NCI-H2227 treated with DMSO at 0.1 percent for 48 hours (cell line): ENCODE data around the gene TAF9.
"Not testable (repeated sequence)": the region's sequence is repeated elsewhere in the genome, so short reads cannot be mapped to it uniquely, and the experiment has no call there.

Source experiments
- DNase-seq: peaks from one replicate; lab custom pipeline; 2025; lab: John Stamatoyannopoulos, UW

TAF9 gene

DNA sequence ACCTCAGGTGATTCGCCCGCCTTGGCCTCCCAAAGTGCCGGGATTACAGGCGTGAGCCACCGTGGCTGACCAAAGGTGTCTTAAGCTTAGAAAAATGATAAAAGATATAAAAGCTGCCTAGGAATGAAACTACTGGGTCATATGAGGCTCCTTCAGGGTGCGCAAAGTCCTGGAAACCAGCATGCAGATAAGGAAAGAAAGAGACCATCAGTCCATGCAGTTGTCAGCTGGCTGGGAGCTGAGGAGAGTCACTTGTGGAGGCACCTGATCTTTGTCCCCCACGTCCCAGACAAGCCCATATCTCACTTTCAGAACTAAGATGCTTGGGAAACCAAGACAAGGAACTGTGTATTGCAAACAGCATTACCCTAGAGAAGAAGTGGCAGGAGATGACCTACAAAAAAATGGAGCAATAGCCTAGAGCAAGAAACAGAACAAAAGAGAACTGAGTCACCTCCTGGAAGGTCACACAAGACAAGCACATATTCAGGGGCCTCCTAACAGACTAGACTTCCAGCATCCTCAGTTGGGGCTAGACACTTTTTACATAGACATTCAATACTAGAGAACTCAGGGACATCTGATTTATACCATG is 33.9 kb downstream of the TAF9 start:
- DNase-seq, result no peak

DNA sequence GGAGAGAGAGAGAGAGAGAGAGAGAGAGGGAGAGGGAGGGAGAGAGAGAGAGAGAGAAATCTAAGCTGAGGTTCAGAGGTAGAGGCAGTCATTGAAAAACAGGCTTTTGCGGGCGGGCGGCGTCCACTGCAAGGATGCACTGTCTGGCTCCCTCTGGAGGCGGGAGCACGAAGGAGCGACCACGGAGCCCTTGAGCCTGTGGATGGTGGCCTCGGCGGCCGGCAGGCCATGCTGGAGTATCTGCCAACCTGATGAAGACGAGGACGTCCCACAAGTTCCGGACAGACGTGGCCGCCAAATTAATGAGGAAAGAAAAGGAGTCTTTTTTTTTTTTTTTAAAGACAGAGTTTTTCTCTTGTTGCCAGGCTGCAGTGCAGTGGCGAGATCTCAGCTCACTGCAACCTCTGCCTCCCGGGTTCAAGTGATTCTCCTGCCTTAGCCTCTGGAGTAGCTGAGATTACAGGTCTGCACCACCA is 34.5 kb downstream of the TAF9 start:
- DNase-seq, result peak; percentile 49

DNA sequence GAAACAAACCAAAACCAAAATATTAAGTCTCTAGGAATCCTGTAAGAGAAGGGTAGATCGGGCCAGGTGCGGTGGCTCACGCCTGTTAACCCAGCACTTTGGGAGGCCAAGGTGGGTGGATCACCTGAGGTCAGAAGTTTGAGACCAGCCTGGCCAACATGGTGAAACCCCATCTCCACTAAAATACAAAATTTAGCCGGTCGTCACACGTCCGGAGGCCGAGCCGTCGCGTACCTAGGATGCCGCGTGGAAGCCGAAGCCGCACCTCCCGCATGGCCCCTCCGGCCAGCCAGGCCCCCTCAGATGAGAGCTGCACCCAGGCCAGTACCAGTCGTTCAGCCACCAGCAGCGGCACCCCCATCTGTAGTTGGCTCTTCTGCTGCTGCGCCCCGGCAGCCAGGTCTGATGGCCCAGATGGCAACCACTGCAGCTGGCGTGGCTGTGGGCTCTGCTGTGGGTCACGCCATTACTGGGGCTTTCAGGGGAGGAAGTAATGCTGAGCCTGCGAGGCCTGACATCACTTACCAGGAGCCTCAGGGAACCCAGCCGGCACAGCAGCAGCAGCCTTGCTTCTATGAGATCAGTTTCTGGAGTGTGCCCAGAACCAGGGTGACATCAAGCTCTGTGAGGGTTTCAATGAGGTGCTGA is 35.5 kb downstream of the TAF9 start:
- DNase-seq, result not testable (repeated sequence)

DNA sequence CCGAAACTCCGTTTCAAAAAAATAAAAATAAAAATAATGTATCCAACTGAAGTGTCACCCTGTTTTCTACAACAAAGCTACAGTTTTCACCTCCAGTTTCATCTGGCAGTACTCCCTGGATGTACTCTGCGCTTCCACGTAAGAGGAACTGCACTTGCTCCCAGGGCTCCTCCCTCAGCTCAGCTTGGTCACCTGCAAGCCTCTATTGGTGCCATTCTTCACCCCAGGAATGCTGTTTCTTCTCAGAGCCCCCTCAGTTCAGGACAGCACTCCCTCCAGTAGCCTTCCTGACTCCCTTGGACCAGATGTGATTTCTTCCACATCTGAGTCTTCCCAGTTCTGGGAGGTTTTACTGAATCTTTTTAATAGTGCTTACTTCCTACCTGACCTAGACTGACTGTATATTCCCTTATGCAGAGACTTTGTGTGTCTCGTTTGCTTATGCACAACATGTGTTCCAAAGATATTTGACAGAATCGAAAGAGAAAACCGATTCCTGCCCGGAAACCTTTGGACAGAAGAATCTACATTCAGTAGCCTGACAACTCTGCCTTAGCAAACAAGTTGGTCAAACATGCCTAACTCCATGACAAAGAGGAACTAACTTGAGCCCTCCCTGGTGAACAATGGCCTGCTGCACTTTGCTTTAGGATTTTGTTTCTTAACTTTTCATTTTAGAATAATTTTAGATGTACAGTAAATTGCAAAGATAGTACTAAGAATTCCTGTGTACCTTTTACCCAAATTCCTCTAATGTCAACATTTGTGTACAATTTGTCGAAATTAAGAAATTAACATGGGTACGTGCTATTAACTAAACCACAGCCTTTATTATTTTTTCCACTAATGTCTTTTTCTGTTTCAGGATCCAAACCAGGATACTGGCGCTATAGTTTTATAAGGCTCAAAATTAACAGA is 37.5 kb downstream of the TAF9 start:
- no peak for DNase-seq

DNA sequence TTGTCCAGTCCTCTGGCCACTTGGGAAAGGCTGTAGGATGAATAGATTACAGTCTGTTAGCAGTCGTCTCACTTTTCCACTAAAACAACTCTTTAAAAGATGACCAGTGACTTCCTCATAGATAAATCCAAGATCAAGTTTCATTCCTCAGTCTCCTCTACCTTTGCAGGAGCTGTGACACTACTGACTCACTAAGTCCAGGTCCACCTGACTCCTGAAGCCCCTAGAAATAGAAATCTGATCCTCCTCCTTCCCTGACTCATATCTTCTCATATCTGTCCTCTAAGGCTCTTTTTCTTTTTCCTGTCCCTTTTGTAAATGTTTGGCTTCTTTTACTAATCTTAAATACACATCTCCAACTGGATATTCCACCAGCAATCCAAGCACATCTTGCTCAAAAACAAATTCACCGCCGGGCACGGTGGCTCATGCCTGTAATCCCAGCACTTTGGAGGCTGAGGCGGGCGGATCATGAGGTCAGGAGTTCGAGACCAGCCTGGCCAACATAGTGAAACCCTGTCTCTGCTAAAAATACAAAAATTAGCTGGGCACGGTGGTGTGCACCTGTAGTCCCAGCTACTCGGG is 39.3 kb downstream of the TAF9 start:
- DNase-seq, result no peak

DNA sequence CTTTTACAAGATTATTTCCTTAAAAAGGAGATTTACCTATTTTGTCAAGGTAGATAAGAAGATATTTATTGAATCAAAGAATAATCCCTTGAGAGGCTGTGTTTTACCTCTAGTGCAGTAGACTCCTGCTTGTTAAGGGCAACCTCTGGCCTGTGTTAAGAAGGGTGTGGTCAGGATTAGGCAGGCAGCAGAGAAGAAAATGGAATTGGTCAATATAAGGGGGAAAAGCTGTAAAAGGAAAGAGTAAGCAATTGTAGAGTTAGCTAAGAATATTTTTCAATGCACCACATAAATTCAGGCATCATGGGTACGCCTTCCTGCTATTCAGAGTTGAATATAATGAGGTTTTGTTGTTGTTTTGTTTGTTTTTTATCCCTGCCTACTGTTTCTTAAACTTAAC is 43.0 kb downstream of the TAF9 start:
- no peak for DNase-seq

DNA sequence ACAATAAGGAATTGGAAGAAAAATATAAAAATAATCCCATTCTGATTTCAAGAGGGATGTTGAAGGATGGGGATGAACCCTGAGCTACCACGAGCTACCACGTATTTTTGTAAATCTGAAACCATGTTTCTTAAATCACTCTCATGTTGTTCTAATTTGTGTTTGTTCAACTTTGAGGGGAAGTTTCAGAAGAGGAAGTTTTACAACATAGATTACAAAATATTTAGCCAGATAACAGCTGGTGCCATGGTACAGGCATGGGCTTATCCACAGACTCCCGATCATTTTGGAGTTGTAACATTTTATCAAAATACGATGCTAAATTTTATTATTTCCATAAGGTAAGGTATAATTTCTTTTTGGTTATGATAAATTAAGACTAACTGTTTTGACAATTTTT is 51.9 kb downstream of the TAF9 start:
- DNase-seq, result no peak

DNA sequence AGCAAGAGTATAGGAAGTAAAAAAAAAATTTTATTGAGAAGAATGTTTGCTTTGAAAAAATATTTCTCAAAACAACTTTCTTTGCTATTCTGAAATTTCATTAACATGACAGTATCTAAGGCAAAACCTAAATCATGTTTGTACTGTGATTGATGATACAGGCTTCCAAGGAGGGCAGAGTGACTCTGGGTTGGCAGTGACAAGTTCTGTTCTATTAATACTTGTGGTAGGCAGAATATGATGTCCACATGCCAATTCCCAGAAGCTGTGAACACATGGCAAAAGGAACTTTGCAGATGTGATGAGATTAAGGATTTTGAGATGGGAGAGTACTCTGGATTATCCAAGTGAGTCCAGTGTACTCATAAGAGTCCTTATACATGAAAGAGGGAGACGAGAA is 53.3 kb downstream of the TAF9 start:
- DNase-seq, result no peak
